GM20000 (cell line): ENCODE data around the gene C18orf54.

Source experiments
- DNase-seq: peaks from one replicate; pipeline ENCODE4 v3.0.0; 2012; ENCODE audit warnings: low spot score
- TF ChIP-seq, protein P1 (sequence below): IDR thresholded peaks from 2 replicates; pipeline ENCODE4 v1.5.1; 2012; ENCODE audit warnings: mild to moderate bottlenecking, control low read depth; ENCODE audit errors: extremely low read depth, missing control alignments

C18orf54 gene

DNA sequence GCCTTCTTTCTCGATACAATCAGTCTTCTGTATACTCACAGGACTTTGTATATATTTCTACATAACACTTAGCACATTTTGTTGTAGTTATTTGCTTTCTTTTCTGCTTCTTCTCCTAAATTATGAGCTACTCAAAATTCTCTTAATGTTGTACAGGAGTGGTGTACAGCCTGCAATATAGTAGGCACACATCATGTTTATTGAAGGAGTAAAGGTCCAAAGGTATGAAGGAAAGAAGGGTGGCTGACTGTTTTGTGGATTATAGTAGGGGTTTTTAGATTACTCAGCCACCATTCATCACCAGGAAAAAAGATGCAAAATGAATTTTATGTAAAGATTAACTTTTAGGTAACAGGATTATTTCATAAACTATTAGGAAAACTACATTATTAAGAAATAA, 54.1 kb downstream of the C18orf54 start:
- DNase-seq, result no peak
- TF ChIP-seq, protein P1, sequence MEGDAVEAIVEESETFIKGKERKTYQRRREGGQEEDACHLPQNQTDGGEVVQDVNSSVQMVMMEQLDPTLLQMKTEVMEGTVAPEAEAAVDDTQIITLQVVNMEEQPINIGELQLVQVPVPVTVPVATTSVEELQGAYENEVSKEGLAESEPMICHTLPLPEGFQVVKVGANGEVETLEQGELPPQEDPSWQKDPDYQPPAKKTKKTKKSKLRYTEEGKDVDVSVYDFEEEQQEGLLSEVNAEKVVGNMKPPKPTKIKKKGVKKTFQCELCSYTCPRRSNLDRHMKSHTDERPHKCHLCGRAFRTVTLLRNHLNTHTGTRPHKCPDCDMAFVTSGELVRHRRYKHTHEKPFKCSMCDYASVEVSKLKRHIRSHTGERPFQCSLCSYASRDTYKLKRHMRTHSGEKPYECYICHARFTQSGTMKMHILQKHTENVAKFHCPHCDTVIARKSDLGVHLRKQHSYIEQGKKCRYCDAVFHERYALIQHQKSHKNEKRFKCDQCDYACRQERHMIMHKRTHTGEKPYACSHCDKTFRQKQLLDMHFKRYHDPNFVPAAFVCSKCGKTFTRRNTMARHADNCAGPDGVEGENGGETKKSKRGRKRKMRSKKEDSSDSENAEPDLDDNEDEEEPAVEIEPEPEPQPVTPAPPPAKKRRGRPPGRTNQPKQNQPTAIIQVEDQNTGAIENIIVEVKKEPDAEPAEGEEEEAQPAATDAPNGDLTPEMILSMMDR, result no peak

DNA sequence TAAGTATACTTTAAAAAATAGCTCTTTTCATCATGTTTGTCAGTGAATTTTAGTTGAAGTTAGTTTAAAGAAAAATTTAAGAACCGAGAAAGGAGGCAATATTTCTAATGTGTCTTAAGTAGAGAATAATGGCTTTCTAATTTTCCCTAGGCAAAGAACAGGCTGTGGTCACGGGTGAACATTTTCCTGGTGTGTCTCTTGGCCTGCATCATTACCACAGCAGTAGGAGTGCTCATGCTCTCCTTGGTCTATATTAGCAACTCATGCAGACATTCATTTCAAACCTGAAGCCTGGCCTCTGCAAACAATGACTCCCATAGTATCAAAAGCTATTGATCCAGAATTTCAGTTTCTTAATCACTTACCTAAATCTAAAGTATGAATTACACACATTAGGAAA, 57.4 kb downstream of the C18orf54 start:
- DNase-seq, result no peak

DNA sequence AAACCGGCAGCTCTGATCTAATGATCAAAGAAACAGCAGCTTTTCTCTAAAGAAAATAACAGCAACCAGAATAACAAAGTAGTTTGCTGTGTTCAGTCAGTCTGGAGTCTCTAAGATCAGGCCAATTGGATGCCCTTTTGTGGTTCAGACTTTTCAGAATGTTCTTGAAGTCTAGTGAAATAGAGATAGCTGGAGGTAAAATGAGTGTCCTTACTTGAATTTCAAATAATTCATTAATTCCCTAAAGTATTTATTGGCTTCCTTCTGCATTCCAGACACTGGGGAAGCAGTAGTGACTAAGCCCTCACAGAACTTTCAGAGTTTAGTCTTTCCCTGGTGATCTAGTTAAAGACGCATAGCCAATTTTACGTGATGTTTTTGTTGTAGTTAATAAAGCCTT, 58.7 kb downstream of the C18orf54 start:
- no peak for DNase-seq
- TF ChIP-seq, protein P1, result no peak

More for the DNA sequence above, 57.4 kb downstream of the C18orf54 start:
- TF ChIP-seq, protein P1, result no peak

DNA sequence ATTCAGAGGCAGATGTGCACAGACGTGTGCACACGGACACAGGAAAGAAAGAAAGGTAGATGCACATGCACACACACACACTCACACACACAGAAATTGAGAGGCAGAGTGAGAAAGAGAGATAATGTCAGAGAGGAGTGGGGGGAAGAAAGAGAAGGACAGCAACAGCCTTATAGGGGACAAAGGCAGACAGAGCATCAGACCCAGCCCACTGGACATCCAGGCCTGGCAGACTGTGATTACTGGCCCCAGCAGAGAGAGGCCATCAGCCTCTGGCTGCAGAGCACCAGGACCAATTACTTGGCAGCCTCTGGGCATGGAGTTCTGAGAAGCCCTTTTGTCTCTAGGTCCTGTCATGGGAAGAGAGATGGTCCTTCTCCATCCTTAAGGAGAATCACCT, 66.1 kb downstream of the C18orf54 start:
- TF ChIP-seq, protein P1, result no peak
- no peak for DNase-seq

DNA sequence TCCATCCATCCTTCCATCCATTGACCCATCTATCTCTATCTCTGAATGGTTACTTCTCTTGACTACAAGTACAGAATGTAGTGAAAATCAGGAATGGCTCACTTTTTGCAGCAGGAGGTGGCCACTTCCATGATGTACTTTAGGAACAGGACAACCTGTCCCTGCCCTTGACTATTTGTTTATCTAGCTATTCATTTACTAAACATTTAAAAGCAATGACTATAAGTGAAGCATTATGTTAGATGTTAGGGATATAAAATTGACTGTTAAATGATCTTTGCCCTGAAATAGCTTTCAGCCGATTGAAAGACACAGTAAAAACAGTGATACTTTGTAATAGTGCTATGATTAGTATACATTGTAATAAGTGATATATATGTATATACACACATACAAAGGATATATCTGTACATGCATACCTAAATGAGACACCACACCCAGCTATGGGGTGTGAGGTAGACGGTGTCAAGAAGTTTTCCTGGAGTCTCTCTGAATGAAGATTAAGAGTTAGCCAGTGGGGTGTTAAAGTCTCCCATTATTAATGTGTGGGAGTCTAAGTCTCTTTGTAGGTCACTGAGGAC, 68.5 kb downstream of the C18orf54 start:
- DNase-seq, result no peak
- TF ChIP-seq, protein P1, result no peak
